Nephron (organoid): ENCODE data around the gene PRPF38A.

Experiments
- H3K27ac Mint-ChIP-seq, 3 experiments: 2 replicates each; pipeline ENCODE4 v1.8.0; 2020; ENCODE audit warnings: mixed read lengths in 3 of 3, mild to moderate bottlenecking in 2 of 3, moderate library complexity in 1 of 3
- H3K27me3 Mint-ChIP-seq: 2 replicates; pipeline ENCODE4 v1.8.0; 2021; ENCODE audit warnings: low read depth, mild to moderate bottlenecking, moderate library complexity, mixed read lengths
- H3K36me3 Mint-ChIP-seq: 2 replicates; pipeline ENCODE4 v1.8.0; 2020; ENCODE audit warnings: low read depth, mixed read lengths
- H3K4me1 Mint-ChIP-seq: 2 replicates; pipeline ENCODE4 v1.8.0; 2020; ENCODE audit warnings: mixed read lengths
- H3K4me3 Mint-ChIP-seq, 3 experiments: 2 replicates each; pipeline ENCODE4 v1.8.0; 2020; ENCODE audit warnings: mild to moderate bottlenecking in 3 of 3, mixed read lengths in 3 of 3, moderate library complexity in 2 of 3
- H3K9me3 Mint-ChIP-seq: 2 replicates; pipeline ENCODE4 v1.8.0; 2020; ENCODE audit warnings: mixed read lengths
- CTCF ChIP-seq, 3 experiments: fragments of 200-600 bp; sonication (generic); IDR thresholded peaks; one replicate each; pipeline ENCODE4 v1.5.0; 2021; ENCODE audit warnings: antibody characterized with exemption in 3 of 3; ENCODE audit not compliant: unreplicated experiment in 3 of 3

PRPF38A gene

GRCh38 chr1:52358851-52359497, 45.4 kb upstream of the PRPF38A start:
- no peak overlapping the region for H3K27ac Mint-ChIP-seq

GRCh38 chr1:52359676-52360594, 44.5 kb upstream of the PRPF38A start:
- TF ChIP-seq CTCF (IDR thresholded peaks at IDR 0.05; ENCODE audit: unreplicated experiment in 3 of 3), result no peak
- Mint-ChIP-seq H3K27me3 (no peaks in the 10 kb centered on the region), H3K27ac (no peak overlapping the region), H3K4me3 (no peak overlapping the region), H3K36me3 (peaks cover 63% of the 10 kb centered on the region), H3K9me3 (no peaks in the 10 kb centered on the region), H3K4me1 (peaks cover 6% of the 10 kb centered on the region)

More at GRCh38 chr1:52358851-52359497, 45.4 kb upstream of the PRPF38A start:
- H3K4me3 Mint-ChIP-seq, result no peak overlapping the region
- no peaks in the 10 kb centered on the region for H3K27me3 Mint-ChIP-seq
- H3K4me1 Mint-ChIP-seq, result no peaks in the 10 kb centered on the region
- no peaks in the 10 kb centered on the region for H3K9me3 Mint-ChIP-seq
- H3K36me3 Mint-ChIP-seq, result peaks cover 71% of the 10 kb centered on the region
- no peak for TF ChIP-seq CTCF (IDR thresholded peaks at IDR 0.05; ENCODE audit: unreplicated experiment in 3 of 3)

- Mint-ChIP-seq H3K27ac (no peak overlapping the region), H3K36me3 (peaks cover 56% of the 10 kb centered on the region), H3K4me1 (peaks cover 10% of the 10 kb centered on the region), H3K27me3 (no peaks in the 10 kb centered on the region), H3K4me3 (no peak overlapping the region), H3K9me3 (no peaks in the 10 kb centered on the region)
- no peak for TF ChIP-seq CTCF (IDR thresholded peaks at IDR 0.05; ENCODE audit: unreplicated experiment in 3 of 3)
Observed at GRCh38 chr1:52360595-52360968, 43.8 kb upstream of the PRPF38A start.

GRCh38 chr1:52364235-52364839, 40.1 kb upstream of the PRPF38A start:
- Mint-ChIP-seq H3K4me1 (peaks cover 22% of the 10 kb centered on the region), H3K4me3 (peak overlapping the region; percentile 97), H3K9me3 (no peaks in the 10 kb centered on the region), H3K27ac (peak overlapping the region; percentile 54 to 98 (median 83)), H3K27me3 (peaks cover 12% of the 10 kb centered on the region), H3K36me3 (peaks cover 24% of the 10 kb centered on the region)
- TF ChIP-seq CTCF (IDR thresholded peaks at IDR 0.05; ENCODE audit: unreplicated experiment in 3 of 3), result no peak

GRCh38 chr1:52365071-52365745, 39.2 kb upstream of the PRPF38A start:
- peaks cover 22% of the 10 kb centered on the region for H3K4me1 Mint-ChIP-seq
- H3K4me3 Mint-ChIP-seq, result peak overlapping the region; percentile 97
- H3K9me3 Mint-ChIP-seq, result no peaks in the 10 kb centered on the region
- TF ChIP-seq CTCF (IDR thresholded peaks at IDR 0.05; ENCODE audit: unreplicated experiment in 3 of 3), result no peak
- H3K27ac Mint-ChIP-seq, result peak overlapping the region; percentile 83 to 98 (median 96)
- H3K27me3 Mint-ChIP-seq, result peaks cover 12% of the 10 kb centered on the region
- H3K36me3 Mint-ChIP-seq, result peaks cover 19% of the 10 kb centered on the region
